AG09319 (cell line): ENCODE measurements around the gene ZCCHC24.

Experiments used
- DNase-seq: peaks from one replicate; pipeline ENCODE4 v3.0.0-alpha.2; 2010; ENCODE audit warnings: low read depth; ENCODE audit errors: extremely low read depth
- CTCF ChIP-seq: IDR thresholded peaks from 2 replicates; pipeline ENCODE4 v1.5.1; 2011; ENCODE audit warnings: low read depth, mild to moderate bottlenecking, inconsistent platforms, low read length, moderate library complexity

Gene ZCCHC24

GRCh38 chr10:79415736-79416577 is 29.5 kb downstream of the ZCCHC24 start:
- DNase-seq: no peak
- no peak for TF ChIP-seq CTCF

GRCh38 chr10:79414714-79415113 is 30.7 kb downstream of the ZCCHC24 start:
- DNase-seq: no peak
- TF ChIP-seq CTCF: no peak

GRCh38 chr10:79413196-79413595 is 32.2 kb downstream of the ZCCHC24 start:
- no peak for TF ChIP-seq CTCF
- no peak for DNase-seq

GRCh38 chr10:79412516-79412915 is 32.9 kb downstream of the ZCCHC24 start:
- TF ChIP-seq CTCF: no peak
- DNase-seq: no peak

- no peak for TF ChIP-seq CTCF
- DNase-seq: no peak
These were observed 33.6 kb downstream of the ZCCHC24 start for GRCh38 chr10:79411546-79412495.

GRCh38 chr10:79410315-79411094 is 34.9 kb downstream of the ZCCHC24 start:
- TF ChIP-seq CTCF: no peak
- no peak for DNase-seq
